B cell (primary cell): ENCODE data around the gene ST3GAL3. TPM values are rescaled to one million over a fixed set of nuclear protein-coding genes. Genes with fewer than 3 reads are reported as not detected.

Experiments
- ATAC-seq: fragments of 200-7000 bp; cut with Tn5 transposase; one replicate; pipeline ENCODE4 v1.10.0; 2021; ENCODE audit warnings: low read depth, mild to moderate bottlenecking, moderate number of reproducible peaks, moderate library complexity
- CTCF ChIA-PET: fragments of 350-600 bp; sonication (Branson Sonifier 250); formaldehyde crosslinking; loops from one replicate; lab custom pipeline; 2021; ENCODE audit warnings: antibody characterized with exemption, inconsistent platforms; lab: Charles Lee
- POLR2A ChIA-PET: fragments of 350-600 bp; sonication (Branson Sonifier 250); formaldehyde crosslinking; loops from one replicate; lab custom pipeline; 2021; ENCODE audit warnings: antibody characterized with exemption; lab: Charles Lee
- DNase-seq: peaks from one replicate; pipeline ENCODE4 v3.0.0; 2013
- H2AFZ ChIP-seq: 2 replicates; pipeline ENCODE4 v1.6.1; 2012; ENCODE audit warnings: mild to moderate bottlenecking, low read depth, low read length; ENCODE audit not compliant: insufficient read depth, poor library complexity, severe bottlenecking
- H3K27ac ChIP-seq, 2 donors: 1 replicate in 1 of 2; 2 replicates in 1 of 2; pipeline ENCODE4 v1.5.1; 2012 to 2013; ENCODE audit warnings: low read length in 2 of 2, mild to moderate bottlenecking in 2 of 2, moderate library complexity in 1 of 2
- H3K27me3 ChIP-seq, 4 experiments: fragments of 200-600 bp in 1 of 4; sonication (generic) in 1 of 4; replicated peaks in 1 of 4; 1 replicate in 2 of 4; 2 replicates in 2 of 4; pipeline versions ENCODE4 v1.6.1 to v1.7.0; 2013 to 2016; ENCODE audit warnings: low read length in 3 of 4, mild to moderate bottlenecking in 2 of 4, mixed read lengths in 1 of 4, moderate library complexity in 1 of 4; ENCODE audit not compliant: insufficient read depth in 4 of 4, control insufficient read depth in 3 of 4; ENCODE audit errors: control extremely low read depth in 1 of 4
- H3K36me3 ChIP-seq, 2 experiments: replicated peaks in 1 of 2; 1 replicate in 1 of 2; 2 replicates in 1 of 2; pipeline versions ENCODE4 v1.6.1 to v1.7.1; 2013; ENCODE audit warnings: low read length in 1 of 2; ENCODE audit not compliant: insufficient read depth in 2 of 2, control insufficient read depth in 1 of 2; ENCODE audit errors: control extremely low read depth in 1 of 2, extremely low read depth in 1 of 2
- H3K4me1 ChIP-seq, 2 donors: fragments of 200-600 bp in 1 of 2; sonication (generic) in 1 of 2; 1 replicate in 1 of 2; 2 replicates in 1 of 2; pipeline versions ENCODE4 v1.5.1 to v1.6.1; 2013 to 2017; ENCODE audit warnings: low read length in 2 of 2; ENCODE audit not compliant: control insufficient read depth in 2 of 2, insufficient read depth in 2 of 2
- H3K4me2 ChIP-seq: replicated peaks from 2 replicates; pipeline ENCODE3; 2012; ENCODE audit warnings: mild to moderate bottlenecking, low read depth, low read length; ENCODE audit not compliant: poor library complexity, severe bottlenecking
- H3K4me3 ChIP-seq, 5 experiments: fragments of 200-600 bp in 1 of 5; sonication (generic) in 1 of 5; 1 replicate in 3 of 5; 2 replicates in 2 of 5; pipeline versions ENCODE4 v1.5.1 to v1.7.0; 2011 to 2016; ENCODE audit warnings: low read length in 4 of 5, mild to moderate bottlenecking in 4 of 5, low read depth in 2 of 5, control low read depth in 1 of 5, moderate library complexity in 1 of 5; ENCODE audit not compliant: insufficient read depth in 1 of 5; ENCODE audit errors: control extremely low read depth in 1 of 5, extremely low read depth in 1 of 5
- H3K79me2 ChIP-seq: fragments of 200-600 bp; sonication (generic); one replicate; pipeline ENCODE4 v1.6.0; 2016; ENCODE audit warnings: low read length; ENCODE audit not compliant: control insufficient read depth, insufficient read depth
- H3K9ac ChIP-seq: fragments of 200-600 bp; sonication (generic); 2 replicates; pipeline ENCODE4 v1.6.1; 2017; ENCODE audit warnings: mild to moderate bottlenecking, low read length, moderate library complexity
- H3K9me3 ChIP-seq, 3 donors: one replicate each; pipeline versions ENCODE4 v1.6.1 to v1.7.1; 2013; ENCODE audit warnings: low read length in 2 of 3; ENCODE audit not compliant: control insufficient read depth in 2 of 3, insufficient read depth in 1 of 3; ENCODE audit errors: control extremely low read depth in 1 of 3
- H4K20me1 ChIP-seq: 2 replicates; pipeline ENCODE4 v1.6.0; 2012; ENCODE audit warnings: mild to moderate bottlenecking, low read length; ENCODE audit not compliant: insufficient read depth, control insufficient read depth, poor library complexity, severe bottlenecking
- H3K27ac Mint-ChIP-seq: one replicate; pipeline ENCODE4 v1.8.0; 2021; ENCODE audit warnings: mixed read lengths
- H3K27me3 Mint-ChIP-seq: one replicate; pipeline ENCODE4 v1.8.0; 2021; ENCODE audit warnings: mixed read lengths
- H3K4me1 Mint-ChIP-seq: one replicate; pipeline ENCODE4 v1.8.0; 2021; ENCODE audit warnings: mixed read lengths
- H3K4me3 Mint-ChIP-seq: one replicate; pipeline ENCODE4 v1.8.0; 2021; ENCODE audit warnings: mixed read lengths
- H3K9me3 Mint-ChIP-seq: one replicate; pipeline ENCODE4 v1.8.0; 2022; ENCODE audit warnings: mixed read lengths; ENCODE audit not compliant: insufficient read depth
- CTCF ChIP-seq: fragments of 200-600 bp; IDR thresholded peaks from one replicate; pipeline ENCODE4 v1.8.0; 2022; ENCODE audit warnings: antibody characterized with exemption, mild to moderate bottlenecking
- EZH2 ChIP-seq: IDR thresholded peaks from 2 replicates; pipeline ENCODE4 v1.6.1; 2012; ENCODE audit warnings: borderline replicate concordance, low read depth, mild to moderate bottlenecking, moderate library complexity, low read length; ENCODE audit not compliant: insufficient read depth, poor library complexity, severe bottlenecking
- WGBS: methylation state at CpG from one replicate; pipeline ENCODE4 v1.1.5; 2013; ENCODE audit warnings: missing lambda C conversion rate; ENCODE audit not compliant: insufficient coverage; 5-methylcytosine and 5-hydroxymethylcytosine counted together
- intact Hi-C: fragments of 100-400 bp; cut with micrococcal nuclease; formaldehyde crosslinking; loops from one replicate; pipeline ENCODE4 v1.10.0; 2022
- polyA plus RNA-seq: library from polyadenylated mRNA; depleted of rRNA; stranded (reverse); fragments of >200 nt; gene quantifications from 2 replicates; pipeline ENCODE4 v1.2.3, GENCODE V29; 2012
- total RNA-seq, 2 donors: library from RNA; stranded (reverse); fragments of 120-200 nt in 1 of 2; gene quantifications; 1 replicate in 1 of 2; 2 replicates in 1 of 2; pipeline versions ENCODE4 v1.2.3 to v1.2.4, GENCODE V29; 2013 to 2022

Gene ST3GAL3
- total and polyA plus RNA-seq, 2 donors (not counting 1 experiment from before 2014, with no cell fraction given): 16.8 to 31.4 TPM

DNA sequence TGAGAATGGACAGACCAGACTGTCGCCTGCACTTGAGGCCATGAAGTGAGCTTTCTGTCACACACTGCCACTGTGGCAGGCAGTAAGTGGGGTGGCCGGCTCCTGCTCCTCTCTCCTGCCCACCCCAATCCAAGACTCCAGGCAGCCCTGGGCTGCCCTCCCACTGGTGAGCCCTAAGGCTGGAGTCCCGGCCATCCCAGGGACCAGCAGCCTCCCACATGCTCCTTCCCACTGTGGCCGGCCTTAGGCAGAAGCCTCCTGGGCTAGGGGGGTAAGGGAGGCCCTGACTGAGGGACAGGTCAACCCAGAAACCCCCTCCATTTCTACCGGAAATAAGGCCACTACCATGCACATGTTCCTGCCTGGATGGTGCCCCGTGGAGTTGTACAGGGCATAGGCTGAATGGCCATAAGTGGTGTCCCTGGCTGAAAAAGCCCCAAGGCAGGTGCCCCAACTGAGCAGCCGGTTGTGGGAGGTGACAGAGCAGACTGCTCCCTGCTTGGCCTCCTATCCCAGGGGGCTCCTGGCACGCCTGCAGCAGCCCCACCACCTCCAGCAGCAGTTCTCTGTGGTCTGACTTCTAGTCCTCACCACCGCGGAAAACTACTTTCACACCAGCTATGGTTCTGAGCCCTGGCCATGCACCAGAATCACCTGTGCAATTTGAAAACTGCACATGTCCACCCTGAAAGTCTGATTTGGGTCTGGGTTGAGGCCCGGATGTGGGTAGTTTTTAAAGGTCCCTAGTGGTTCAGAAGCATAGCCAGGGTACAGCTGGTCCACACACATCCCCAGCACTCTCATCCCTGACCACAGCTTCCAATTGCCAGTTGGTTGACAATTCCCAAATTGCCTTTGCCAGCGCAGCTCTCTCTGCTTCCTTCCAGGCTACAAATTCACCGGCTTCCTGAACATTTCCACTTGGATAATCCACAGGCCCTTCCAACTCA lies 224.7 kb downstream of the ST3GAL3 start:
- Mint-ChIP-seq H3K27me3 (peaks cover 26% of the 10 kb centered on the region), H3K27ac (no peak overlapping the region), H3K9me3 (no peaks in the 10 kb centered on the region), H3K4me1 (peaks cover 21% of the 10 kb centered on the region), H3K4me3 (no peak overlapping the region)
- intact Hi-C loops: loop anchor here (5.0 kb wide), 1 partner anchor 115 kb away; no protein-coding TSS in a partner anchor
- H3K36me3 ChIP-seq: no peaks in the 10 kb centered on the region
- TF ChIP-seq EZH2 (no peak), CTCF (no peak)
- CTCF ChIA-PET: interaction anchor here (1.8 to 10.3 kb wide), 2 partner anchors 115 to 167 kb away, joined by 6 to 118 read pairs; no protein-coding TSS in a partner anchor
- DNase-seq (no peak), ATAC-seq (no peak)
- H2AFZ ChIP-seq: no peak overlapping the region
- H3K4me2 ChIP-seq: no peak overlapping the region
- 84% methylated on average over 9 of the region's 13 CpGs for WGBS
- no peak overlapping the region for H3K9ac ChIP-seq
- H3K4me1 ChIP-seq: peaks cover 29 to 30% of the 10 kb centered on the region in 2 donors
- H4K20me1 ChIP-seq: no peaks in the 10 kb centered on the region
- peaks cover 0 to 14% (median 0%) of the 10 kb centered on the region in 3 donors for H3K9me3 ChIP-seq
- H3K4me3 ChIP-seq: no peak overlapping the region
- POLR2A ChIA-PET: no interaction called here
- H3K79me2 ChIP-seq: no peaks in the 10 kb centered on the region
- no peak overlapping the region for H3K27ac ChIP-seq
- H3K27me3 ChIP-seq: peaks cover 0 to 39% (median 26%) of the 10 kb centered on the region in 4 experiments
